Right lobe of liver (tissue), 6 donors: ENCODE measurements around the gene KLHL26. TPM values are rescaled to one million over a fixed set of nuclear protein-coding genes. Genes with fewer than 3 reads are reported as not detected.

Source experiments
- ATAC-seq, 4 donors: fragments of 200-7000 bp; cut with Tn5 transposase; one replicate each; pipeline ENCODE4 v1.9.1; 2020; ENCODE audit warnings: mild to moderate bottlenecking in 4 of 4, moderate library complexity in 4 of 4
- DNase-seq, 3 donors: peaks; one replicate each; pipeline ENCODE4 v3.0.0-alpha.2; 2020
- H3K27ac ChIP-seq, 3 donors: fragments of 200-600 bp; one replicate each; pipeline ENCODE4 v1.8.0; 2022
- H3K27me3 ChIP-seq, 2 donors: fragments of 200-600 bp; one replicate each; pipeline ENCODE4 v1.8.0; 2022
- H3K36me3 ChIP-seq, 4 donors: fragments of 200-600 bp; sonication (generic) in 1 of 4; one replicate each; pipeline versions ENCODE4 v1.5.1 to v1.8.0; 2017 to 2022; ENCODE audit warnings: control low read depth in 1 of 4
- H3K4me1 ChIP-seq, 4 donors: fragments of 200-600 bp; sonication (generic) in 1 of 4; one replicate each; pipeline versions ENCODE4 v1.5.1 to v1.8.0; 2017 to 2022; ENCODE audit warnings: control low read depth in 1 of 4
- H3K4me3 ChIP-seq, 3 donors: fragments of 200-600 bp; one replicate each; pipeline ENCODE4 v1.8.0; 2022
- H3K9me3 ChIP-seq, 4 donors: fragments of 200-600 bp; sonication (generic) in 1 of 4; one replicate each; pipeline versions ENCODE4 v1.5.1 to v1.8.0; 2017 to 2022; ENCODE audit warnings: control low read depth in 1 of 4
- POLR2A ChIP-seq: fragments of 450-650 bp; IDR thresholded peaks from one replicate; pipeline ENCODE4 v1.6.1; 2017; ENCODE audit warnings: antibody characterized with exemption, mild to moderate bottlenecking
- WGBS: methylation state at CpG from one replicate; pipeline ENCODE4 v1.1.6; 2018; ENCODE audit warnings: low coverage, low lambda C conversion rate; ENCODE audit not compliant: insufficient coverage; ENCODE audit errors: missing lambda C conversion rate; 5-methylcytosine and 5-hydroxymethylcytosine counted together
- intact Hi-C, 2 donors: fragments of 100-400 bp; cut with DNase I; formaldehyde crosslinking; loops; one replicate each; pipeline versions ENCODE4 v1.11.2 to v1.14.1; 2022
- total RNA-seq, 6 experiments: library from RNA; depleted of rRNA in 2 of 6; stranded (reverse); fragments of >200 nt in 2 of 6; fragmentation: NEBNext Ultra II Directional in 3 of 6; extraction: Animal tissue kit (Norgen Biotek cat#: 25700) in 3 of 6; gene quantifications; one replicate each; pipeline versions ENCODE4 v1.1.0 to v1.2.4, GENCODE V29; 2016 to 2023
- TF ChIP-seq, protein P1 (sequence below), 4 donors: fragments of 200-600 bp in 3 of 4; fragments of 450-650 bp in 1 of 4; IDR thresholded peaks; one replicate each; pipeline versions ENCODE4 v1.5.1 to v1.8.0; 2016 to 2022; ENCODE audit warnings: antibody characterized with exemption in 4 of 4, mild to moderate bottlenecking in 2 of 4
- donor health status: DM: no; HTN: yes; CAD: no.
- donor health status: DM: no; HTN: no; CAD: no.
- donor health status: DM: no; HTN: no; CAD: no.
- donor health status: DM: no; HTN: yes; CAD: no.
- donor health status: DM: no; HTN: yes; CAD: no.

Gene KLHL26
- total RNA-seq, 6 experiments from 2014 or later: 3.8 to 5.0 (median 4.7) TPM

DNA sequence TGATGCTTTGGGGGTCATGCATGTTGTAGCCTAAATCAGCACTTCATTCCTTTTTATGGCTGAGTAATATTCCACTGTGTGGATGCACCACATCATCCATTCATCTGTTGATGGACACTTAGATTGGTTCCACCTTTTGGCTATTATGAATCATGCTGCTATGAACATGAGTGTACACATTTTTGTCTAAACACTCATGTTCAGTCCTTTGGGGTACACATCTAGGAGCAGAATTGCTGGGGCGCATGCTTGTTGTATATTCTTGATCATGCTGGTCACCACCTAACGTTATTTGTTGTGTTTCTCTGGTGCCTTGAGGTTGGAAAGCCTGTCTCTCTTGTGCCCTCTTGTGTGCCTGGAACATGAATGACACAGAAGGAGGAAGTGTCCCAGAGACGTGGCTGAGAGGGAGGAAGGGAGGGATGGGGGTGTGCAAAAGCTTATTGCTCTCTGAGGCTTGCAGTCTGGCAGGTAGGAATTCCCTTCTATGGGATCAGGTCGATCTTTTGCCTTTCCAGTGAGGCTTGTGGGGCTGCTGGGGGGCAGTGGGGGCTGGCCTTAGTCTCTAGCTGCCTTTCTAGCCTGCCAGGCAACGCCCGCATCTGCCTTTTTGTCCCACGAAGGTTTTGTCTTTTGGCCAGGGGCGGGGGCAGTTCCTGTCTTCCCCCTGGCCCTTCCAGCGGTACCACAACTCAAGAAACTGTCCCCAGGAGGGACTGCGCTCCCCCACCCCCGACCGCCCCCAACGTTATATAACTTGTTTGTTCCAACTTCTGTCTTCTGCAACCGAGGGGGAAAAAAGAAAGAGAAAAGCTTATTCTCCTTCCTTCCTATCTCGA is 7.6 kb downstream of the KLHL26 start:
- Histone ChIP-seq H3K36me3 (no peaks in the 10 kb centered on the region), H3K9me3 (no peaks in the 10 kb centered on the region), H3K4me3 (no peak overlapping the region), H3K27me3 (no peaks in the 10 kb centered on the region), H3K4me1 (no peaks in the 10 kb centered on the region), H3K27ac (no peak overlapping the region)
- no peak for TF ChIP-seq POLR2A
- TF ChIP-seq, protein P1, sequence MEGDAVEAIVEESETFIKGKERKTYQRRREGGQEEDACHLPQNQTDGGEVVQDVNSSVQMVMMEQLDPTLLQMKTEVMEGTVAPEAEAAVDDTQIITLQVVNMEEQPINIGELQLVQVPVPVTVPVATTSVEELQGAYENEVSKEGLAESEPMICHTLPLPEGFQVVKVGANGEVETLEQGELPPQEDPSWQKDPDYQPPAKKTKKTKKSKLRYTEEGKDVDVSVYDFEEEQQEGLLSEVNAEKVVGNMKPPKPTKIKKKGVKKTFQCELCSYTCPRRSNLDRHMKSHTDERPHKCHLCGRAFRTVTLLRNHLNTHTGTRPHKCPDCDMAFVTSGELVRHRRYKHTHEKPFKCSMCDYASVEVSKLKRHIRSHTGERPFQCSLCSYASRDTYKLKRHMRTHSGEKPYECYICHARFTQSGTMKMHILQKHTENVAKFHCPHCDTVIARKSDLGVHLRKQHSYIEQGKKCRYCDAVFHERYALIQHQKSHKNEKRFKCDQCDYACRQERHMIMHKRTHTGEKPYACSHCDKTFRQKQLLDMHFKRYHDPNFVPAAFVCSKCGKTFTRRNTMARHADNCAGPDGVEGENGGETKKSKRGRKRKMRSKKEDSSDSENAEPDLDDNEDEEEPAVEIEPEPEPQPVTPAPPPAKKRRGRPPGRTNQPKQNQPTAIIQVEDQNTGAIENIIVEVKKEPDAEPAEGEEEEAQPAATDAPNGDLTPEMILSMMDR (IDR thresholded peaks at IDR 0.05): no peak
- ATAC-seq (peak; percentile 28 to 62 (median 42)), DNase-seq (no peak)
- WGBS: 59% methylated on average over 11 of the region's 15 CpGs
- intact Hi-C loops: no loop called here

DNA sequence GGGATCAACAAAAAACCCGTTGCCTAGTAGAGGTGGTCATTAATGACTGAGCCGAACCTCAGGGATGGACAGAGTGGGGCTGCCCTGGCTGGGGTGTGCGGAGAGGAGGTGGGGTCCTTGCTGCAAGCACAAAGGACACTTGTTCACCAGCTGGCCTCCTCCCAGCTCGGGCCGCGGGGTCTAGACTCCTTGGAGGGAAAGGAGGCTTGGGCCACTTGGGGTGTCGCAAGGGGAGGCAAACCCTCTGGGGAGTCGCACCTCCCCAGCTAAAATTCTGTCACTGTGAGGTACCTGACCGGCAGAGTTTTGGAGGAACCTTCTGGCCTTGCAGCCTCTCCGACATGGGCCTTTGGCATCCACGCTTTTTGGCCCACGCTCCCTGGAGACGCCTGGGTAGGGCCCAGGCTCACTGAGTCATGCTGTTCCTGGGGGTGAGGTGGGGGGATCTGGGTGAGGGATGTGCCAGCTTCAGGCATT is 8.2 kb downstream of the KLHL26 start:
- H3K27me3 ChIP-seq: no peaks in the 10 kb centered on the region
- intact Hi-C loops: no loop called here
- 71% methylated on average over 3 of the region's 13 CpGs for WGBS
- H3K27ac ChIP-seq: no peak overlapping the region
- ATAC-seq (no peak), DNase-seq (no peak)
- no peak overlapping the region for H3K4me3 ChIP-seq
- no peak for TF ChIP-seq POLR2A
- TF ChIP-seq, protein P1 (IDR thresholded peaks at IDR 0.05): no peak
- no peaks in the 10 kb centered on the region for H3K4me1 ChIP-seq
- H3K36me3 ChIP-seq: no peaks in the 10 kb centered on the region
- no peaks in the 10 kb centered on the region for H3K9me3 ChIP-seq

DNA sequence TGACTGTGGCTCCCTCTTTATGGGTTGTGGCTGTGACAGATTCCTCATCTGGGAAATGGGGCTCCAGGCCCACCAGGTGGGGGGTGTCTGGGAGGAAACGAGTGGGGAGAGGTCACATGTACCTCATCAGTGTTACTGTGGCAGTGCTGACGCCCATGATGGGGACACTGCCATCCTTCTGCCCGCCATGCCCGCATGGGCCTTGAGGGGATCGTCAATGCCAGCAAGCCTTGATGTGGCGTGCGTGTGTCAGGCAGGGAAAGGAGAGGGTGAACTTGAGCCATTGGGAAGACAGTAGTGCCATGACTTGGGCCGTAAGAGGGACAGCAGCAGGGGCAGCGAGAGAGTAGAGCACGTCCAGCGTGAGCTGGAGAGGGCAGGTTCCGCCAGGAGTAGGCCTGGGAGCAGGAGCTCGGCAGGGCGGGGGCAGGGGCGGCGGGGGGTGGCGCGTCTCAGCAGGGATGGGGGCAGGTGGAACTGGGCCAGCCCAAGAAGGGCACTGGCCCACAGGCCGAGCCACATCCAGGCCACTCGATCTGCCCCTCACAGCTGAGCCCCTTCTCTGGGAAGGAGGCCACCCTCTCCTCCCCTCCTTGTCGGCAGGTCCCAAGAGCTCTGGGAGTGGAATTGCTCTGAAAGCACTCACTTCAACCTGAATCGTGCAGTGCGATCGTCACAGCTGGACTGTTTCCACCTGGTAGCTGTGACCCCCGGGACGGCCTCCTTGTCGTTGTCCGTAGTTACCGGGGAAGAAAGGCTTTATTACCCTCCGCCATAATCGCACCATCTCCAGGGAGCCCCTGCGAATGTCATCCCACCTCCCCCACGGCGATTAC is 9.9 kb downstream of the KLHL26 start:
- DNase-seq (no peak), ATAC-seq (no peak)
- TF ChIP-seq POLR2A: no peak
- TF ChIP-seq, protein P1 (IDR thresholded peaks at IDR 0.05): no peak
- WGBS: 100% methylated on average over 3 of the region's 34 CpGs
- Histone ChIP-seq H3K27me3 (no peaks in the 10 kb centered on the region), H3K4me1 (no peaks in the 10 kb centered on the region), H3K27ac (no peak overlapping the region), H3K9me3 (no peaks in the 10 kb centered on the region), H3K4me3 (no peak overlapping the region), H3K36me3 (no peaks in the 10 kb centered on the region)
- intact Hi-C loops: no loop called here

DNA sequence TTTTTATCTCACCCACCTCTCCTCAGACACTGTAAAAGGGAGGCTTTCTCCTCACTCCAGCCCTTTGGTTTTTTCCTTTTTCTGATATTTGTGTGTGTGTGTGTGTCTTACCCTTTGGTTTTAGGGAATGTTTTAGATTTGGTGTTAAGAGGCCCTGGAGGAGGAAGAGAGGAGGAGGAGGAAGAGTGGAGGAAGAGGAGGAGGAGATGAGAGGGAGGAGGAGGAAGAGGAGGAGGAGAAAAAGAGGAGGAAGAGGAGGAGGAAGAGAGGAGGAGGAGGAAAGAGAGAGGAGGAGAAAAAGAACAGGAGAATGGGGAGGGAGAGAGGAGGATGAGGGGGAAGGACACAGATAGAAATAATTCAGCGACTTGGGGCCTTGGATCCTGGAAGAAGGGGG is 10.5 kb downstream of the KLHL26 start:
- intact Hi-C loops: no loop called here
- TF ChIP-seq, protein P1 (IDR thresholded peaks at IDR 0.05): no peak
- TF ChIP-seq POLR2A: no peak
- Histone ChIP-seq H3K4me1 (no peaks in the 10 kb centered on the region), H3K9me3 (no peaks in the 10 kb centered on the region), H3K27ac (no peak overlapping the region), H3K27me3 (no peaks in the 10 kb centered on the region), H3K36me3 (no peaks in the 10 kb centered on the region), H3K4me3 (no peak overlapping the region)
- ATAC-seq: no peak
- DNase-seq: no peak
- 75% methylated on average over 1 of the region's 1 CpG for WGBS
